Thymus (tissue), 11 donors: Measurements from ENCODE around the gene ANKRD13A. TPM values are rescaled to one million over a fixed set of nuclear protein-coding genes. Genes with fewer than 3 reads are reported as not detected.
"Not testable (repeated sequence)": the region's sequence is repeated elsewhere in the genome, so short reads cannot be mapped to it uniquely, and the experiment has no call there.

ENCODE experiments used
- DNase-seq, 9 donors: peaks; one replicate each; pipeline ENCODE4 v3.0.0-alpha.2; 2013; ENCODE audit warnings: low spot score in 9 of 9, low read depth in 6 of 9, missing footprints in 1 of 9
- H3K27ac ChIP-seq, 2 donors: one replicate each; pipeline ENCODE4 v1.5.1; 2013; ENCODE audit warnings: control low read depth in 1 of 2, low read depth in 1 of 2, low read length in 1 of 2, mild to moderate bottlenecking in 1 of 2, moderate library complexity in 1 of 2
- H3K27me3 ChIP-seq, 2 donors: one replicate each; pipeline ENCODE4 v1.5.1; 2013; ENCODE audit warnings: low read length in 1 of 2; ENCODE audit not compliant: control insufficient read depth in 2 of 2, insufficient read depth in 1 of 2
- H3K36me3 ChIP-seq, 2 donors: one replicate each; pipeline ENCODE4 v1.5.1; 2013; ENCODE audit warnings: low read length in 1 of 2, mild to moderate bottlenecking in 1 of 2, moderate library complexity in 1 of 2; ENCODE audit not compliant: control insufficient read depth in 2 of 2, insufficient read depth in 2 of 2
- H3K4me1 ChIP-seq, 2 donors: one replicate each; pipeline ENCODE4 v1.5.1; 2013; ENCODE audit warnings: low read length in 2 of 2; ENCODE audit not compliant: control insufficient read depth in 2 of 2, insufficient read depth in 2 of 2
- H3K4me3 ChIP-seq, 2 donors: one replicate each; pipeline ENCODE4 v1.5.1; 2013; ENCODE audit warnings: low read length in 2 of 2, control low read depth in 1 of 2, mild to moderate bottlenecking in 1 of 2
- H3K9me3 ChIP-seq, 2 donors: one replicate each; pipeline ENCODE4 v1.5.1; 2013; ENCODE audit warnings: low read length in 1 of 2, mild to moderate bottlenecking in 1 of 2; ENCODE audit not compliant: control insufficient read depth in 2 of 2, insufficient read depth in 1 of 2
- WGBS: extraction: QIAGEN DNeasy Blood & Tissue Kit; methylation state at CpG from one replicate; pipeline ENCODE4 v1.1.7; 2013; 5-methylcytosine and 5-hydroxymethylcytosine counted together
- polyA plus RNA-seq: library from polyadenylated mRNA; stranded (reverse); fragments of 200-250 nt; gene quantifications from one replicate; pipeline ENCODE4 v1.2.3, GENCODE V29; 2013
- total RNA-seq: library from RNA; stranded (reverse); fragments of 120-200 nt; gene quantifications from one replicate; pipeline ENCODE4 v1.2.4, GENCODE V29; 2013
- donor health status: healthy.

ANKRD13A gene
- total and polyA plus RNA-seq, 2 donors = 30.8 to 47.2 TPM

DNA sequence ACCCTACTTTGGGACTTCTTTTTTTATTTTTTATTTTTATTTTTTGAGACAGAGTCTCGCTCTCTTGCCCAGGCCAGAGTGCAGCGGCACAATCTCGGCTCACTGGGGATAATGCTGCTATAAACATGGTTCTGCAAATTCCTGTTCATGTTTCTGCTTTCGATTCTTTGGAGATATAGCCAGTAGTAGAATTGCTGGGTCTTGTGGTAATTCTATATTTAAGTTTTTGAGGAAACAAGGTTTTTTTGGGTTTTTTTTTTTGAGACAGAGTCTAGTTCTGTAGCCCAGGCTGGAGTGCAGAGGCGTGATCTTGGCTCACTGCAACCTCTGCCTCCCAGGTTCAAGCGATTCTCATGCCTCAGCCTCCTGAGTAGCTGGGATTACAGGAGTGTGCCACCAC lies 89.0 kb downstream of the ANKRD13A start:
- not testable (repeated sequence) for DNase-seq, H3K9me3 ChIP-seq, H3K27me3 ChIP-seq, H3K27ac ChIP-seq, H3K36me3 ChIP-seq, H3K4me1 ChIP-seq, H3K4me3 ChIP-seq
- WGBS = 29% methylated on average over 6 of the region's 6 CpGs

DNA sequence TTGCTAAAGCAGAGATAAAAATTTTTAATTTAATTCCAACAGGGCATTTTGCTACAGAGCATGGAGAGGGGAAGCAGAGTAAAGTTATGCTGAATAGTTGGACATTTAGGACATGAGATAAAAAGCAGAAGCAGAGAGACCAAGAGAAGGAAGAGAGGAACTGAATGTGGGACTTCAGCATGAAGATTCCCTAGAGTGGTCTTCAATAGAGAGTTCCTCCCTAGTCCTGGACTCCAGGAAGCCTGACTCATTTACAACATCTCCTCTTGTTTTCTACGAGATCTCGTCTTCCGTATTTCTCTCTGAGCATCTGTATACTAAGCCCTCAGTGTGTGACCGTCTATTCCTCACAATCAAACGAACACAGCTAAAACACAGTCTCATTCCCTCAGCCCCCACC lies 89.7 kb downstream of the ANKRD13A start:
- 92% methylated on average over 5 of the region's 5 CpGs for WGBS
- Histone ChIP-seq H3K4me3 (no peak overlapping the region), H3K4me1 (no peaks in the 10 kb centered on the region), H3K27me3 (no peaks in the 10 kb centered on the region), H3K27ac (no peak overlapping the region), H3K36me3 (no peaks in the 10 kb centered on the region), H3K9me3 (no peaks in the 10 kb centered on the region)
- DNase-seq = no peak

Other genes with a start within 250 kb of the ANKRD13A start
- gene TRPV4, start 166.0 kb upstream of the ANKRD13A start, total RNA-seq = 0.19 TPM
- 0.59 TPM for gene TRPV4, start 166.0 kb upstream of the ANKRD13A start, polyA plus RNA-seq
- 20.7 TPM for gene GLTP, start 118.9 kb upstream of the ANKRD13A start, total RNA-seq
- 78.5 TPM for gene GLTP, start 118.9 kb upstream of the ANKRD13A start, polyA plus RNA-seq
- gene TCHP, start 99.2 kb upstream of the ANKRD13A start, total RNA-seq = 8.0 TPM
- 10.0 TPM for gene TCHP, start 99.2 kb upstream of the ANKRD13A start, polyA plus RNA-seq
- 41.9 TPM for gene GIT2, start 3.1 kb upstream of the ANKRD13A start, total RNA-seq
- 37.6 TPM for gene GIT2, start 3.1 kb upstream of the ANKRD13A start, polyA plus RNA-seq
- gene C12orf76, start 49.1 kb downstream of the ANKRD13A start, total RNA-seq = 16.6 TPM
- 21.5 TPM for gene C12orf76, start 49.1 kb downstream of the ANKRD13A start, polyA plus RNA-seq
- 8.0 TPM for gene IFT81, start 124.9 kb downstream of the ANKRD13A start, total RNA-seq
- 7.3 TPM for gene IFT81, start 124.9 kb downstream of the ANKRD13A start, polyA plus RNA-seq